ENCODE results near the gene PGLYRP3. TPM values are rescaled to one million over a fixed set of nuclear protein-coding genes. Genes with fewer than 3 reads are reported as not detected.
"Not testable (repeated sequence)": the region's sequence is repeated elsewhere in the genome, so short reads cannot be mapped to it uniquely, and the experiment has no call there.

PGLYRP3 gene
- total RNA-seq, 1 donor from 2014 or later: not detected

DNA sequence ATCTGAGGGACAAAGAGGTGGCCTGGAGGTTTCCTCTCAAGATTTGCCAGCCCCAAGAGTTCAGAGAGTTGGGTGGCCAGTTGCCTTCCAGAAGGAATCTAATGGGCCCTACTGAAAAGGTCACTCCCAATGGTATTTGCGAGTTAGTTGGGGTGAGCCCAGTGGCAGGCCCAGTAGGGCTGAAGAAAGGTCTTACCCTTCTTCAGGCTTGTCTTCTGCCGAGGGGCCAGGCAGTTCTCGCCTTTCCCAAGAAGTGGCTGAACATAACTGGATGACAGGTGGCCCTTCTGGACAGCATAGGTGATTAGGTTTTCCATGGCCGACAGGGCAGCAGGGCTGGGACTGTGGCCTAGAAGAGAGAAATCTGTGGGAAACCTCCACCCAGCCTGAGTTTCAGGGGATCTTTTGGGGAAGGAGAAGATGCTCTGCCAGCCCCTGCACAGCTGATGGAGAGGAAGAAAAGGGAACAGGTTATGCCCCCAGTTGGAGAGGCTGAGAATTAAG, 28.7 kb upstream of the PGLYRP3 start:
- no peaks in the 10 kb centered on the region for H3K4me1 ChIP-seq (ENCODE audit: control insufficient read depth in 3 of 3, insufficient read depth in 3 of 3, low read length in 3 of 3)
- H3K9ac ChIP-seq (ENCODE audit: low read depth in 1 of 3, low read length in 3 of 3): no peak overlapping the region
- H3K27ac ChIP-seq (ENCODE audit: low read depth, low read length): no peak overlapping the region
- no peaks in the 10 kb centered on the region for H3K9me3 ChIP-seq (ENCODE audit: control insufficient read depth in 3 of 3, low read length in 3 of 3)
- no peaks in the 10 kb centered on the region for H3K36me3 ChIP-seq (ENCODE audit: control insufficient read depth in 3 of 3, insufficient read depth in 3 of 3, low read length in 3 of 3)
- no peak overlapping the region for H3K4me3 ChIP-seq (ENCODE audit: low read length in 3 of 3)
- peaks cover 17 to 37% (median 29%) of the 10 kb centered on the region in 3 donors for H3K27me3 ChIP-seq (ENCODE audit: control insufficient read depth in 3 of 3, insufficient read depth in 3 of 3, low read length in 3 of 3)

DNA sequence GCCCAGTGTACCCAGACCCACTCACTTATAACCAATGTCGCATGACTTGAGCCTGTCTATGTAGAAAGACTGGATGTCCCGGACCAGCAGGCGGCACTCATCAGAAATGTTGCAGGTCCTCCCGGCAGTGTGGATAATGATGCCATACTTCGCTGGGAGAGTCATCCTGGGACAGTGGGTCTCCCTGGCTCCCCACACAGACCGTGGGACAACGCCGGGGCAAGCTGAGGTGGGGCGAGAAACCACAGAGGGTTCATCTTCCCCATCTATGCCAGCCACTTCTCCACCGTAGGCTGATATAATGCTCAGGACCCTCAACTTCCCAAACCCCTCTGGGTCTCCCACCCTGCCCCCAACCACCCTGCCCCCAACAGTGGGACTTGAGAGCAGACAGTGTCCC, 27.6 kb upstream of the PGLYRP3 start:
- H3K36me3 ChIP-seq (ENCODE audit: control insufficient read depth in 3 of 3, insufficient read depth in 3 of 3, low read length in 3 of 3): no peaks in the 10 kb centered on the region
- peaks cover 7 to 27% (median 18%) of the 10 kb centered on the region in 3 donors for H3K27me3 ChIP-seq (ENCODE audit: control insufficient read depth in 3 of 3, insufficient read depth in 3 of 3, low read length in 3 of 3)
- no peaks in the 10 kb centered on the region for H3K4me1 ChIP-seq (ENCODE audit: control insufficient read depth in 3 of 3, insufficient read depth in 3 of 3, low read length in 3 of 3)
- no peak overlapping the region for H3K27ac ChIP-seq (ENCODE audit: low read depth, low read length)
- H3K4me3 ChIP-seq (ENCODE audit: low read length in 3 of 3): no peak overlapping the region
- H3K9ac ChIP-seq (ENCODE audit: low read depth in 1 of 3, low read length in 3 of 3): no peak overlapping the region
- no peaks in the 10 kb centered on the region for H3K9me3 ChIP-seq (ENCODE audit: control insufficient read depth in 3 of 3, low read length in 3 of 3)

DNA sequence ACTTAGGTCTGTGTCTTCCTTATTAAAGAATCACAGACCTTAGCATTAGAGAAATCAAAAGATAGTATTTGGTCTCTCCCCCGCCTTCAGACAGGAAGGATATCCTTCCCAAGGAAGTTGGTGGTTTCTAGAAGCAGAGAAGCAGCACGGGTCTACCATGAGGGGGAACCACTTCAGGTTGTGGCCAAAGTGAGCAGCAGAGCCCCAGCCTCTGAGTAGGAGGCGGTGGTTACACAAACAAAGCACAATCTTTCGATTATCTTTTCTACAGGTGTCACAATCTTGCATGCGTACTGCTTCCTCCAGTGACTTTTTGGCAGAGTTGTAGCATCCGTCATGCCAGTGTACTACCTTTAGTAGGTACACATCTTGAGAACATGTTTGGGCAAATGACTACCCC, 27.1 kb upstream of the PGLYRP3 start:
- H3K27ac ChIP-seq (ENCODE audit: low read depth, low read length): no peak overlapping the region
- no peaks in the 10 kb centered on the region for H3K9me3 ChIP-seq (ENCODE audit: control insufficient read depth in 3 of 3, low read length in 3 of 3)
- no peaks in the 10 kb centered on the region for H3K36me3 ChIP-seq (ENCODE audit: control insufficient read depth in 3 of 3, insufficient read depth in 3 of 3, low read length in 3 of 3)
- peaks cover 5 to 22% (median 14%) of the 10 kb centered on the region in 3 donors for H3K27me3 ChIP-seq (ENCODE audit: control insufficient read depth in 3 of 3, insufficient read depth in 3 of 3, low read length in 3 of 3)
- H3K4me3 ChIP-seq (ENCODE audit: low read length in 3 of 3): no peak overlapping the region
- H3K4me1 ChIP-seq (ENCODE audit: control insufficient read depth in 3 of 3, insufficient read depth in 3 of 3, low read length in 3 of 3): no peaks in the 10 kb centered on the region
- H3K9ac ChIP-seq (ENCODE audit: low read depth in 1 of 3, low read length in 3 of 3): no peak overlapping the region

DNA sequence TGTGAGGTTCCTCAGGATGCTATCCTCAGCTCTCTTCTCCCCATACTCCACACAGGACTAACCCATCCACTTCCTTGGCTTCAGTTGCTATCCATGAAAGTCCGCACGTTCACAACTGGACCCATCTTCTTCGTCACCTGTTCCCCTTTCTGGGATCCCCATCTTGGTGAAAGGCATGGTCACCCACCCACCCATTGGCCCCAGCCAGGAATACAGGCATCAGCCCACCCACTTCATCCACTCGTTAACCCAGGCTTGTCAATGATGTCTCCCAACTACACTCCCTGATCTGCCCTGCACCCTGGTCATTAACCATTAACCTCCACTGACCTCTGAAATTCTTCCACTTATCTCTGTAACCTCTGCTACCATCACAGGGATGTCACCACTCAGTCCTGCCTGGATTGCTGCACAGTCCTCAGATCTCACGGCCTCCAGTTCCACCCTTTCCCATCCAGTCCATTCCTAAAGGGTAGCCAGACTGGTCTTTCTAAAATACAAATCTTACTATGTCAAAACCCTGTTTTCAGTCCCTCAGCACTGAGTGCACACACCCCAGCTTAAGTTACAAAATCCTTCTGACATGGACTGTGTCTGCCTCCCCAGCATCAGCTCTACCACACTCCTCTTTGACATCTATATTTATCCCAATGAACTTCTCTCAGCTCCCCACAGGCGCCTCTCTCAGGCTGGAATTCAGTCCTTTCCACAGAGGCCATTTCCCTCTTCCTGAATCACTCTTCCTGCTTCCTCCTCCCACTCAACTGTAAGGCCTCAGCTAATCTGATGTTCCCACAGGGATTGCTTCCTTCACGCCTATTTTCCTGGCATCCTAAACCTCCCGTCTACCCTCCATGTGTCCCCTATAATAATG, 25.5 kb upstream of the PGLYRP3 start:
- H3K36me3 ChIP-seq (ENCODE audit: control insufficient read depth in 3 of 3, insufficient read depth in 3 of 3, low read length in 3 of 3): no peaks in the 10 kb centered on the region
- H3K9ac ChIP-seq (ENCODE audit: low read depth in 1 of 3, low read length in 3 of 3): no peak overlapping the region
- H3K4me3 ChIP-seq (ENCODE audit: low read length in 3 of 3): no peak overlapping the region
- peaks cover 0 to 13% (median 4%) of the 10 kb centered on the region in 3 donors for H3K27me3 ChIP-seq (ENCODE audit: control insufficient read depth in 3 of 3, insufficient read depth in 3 of 3, low read length in 3 of 3)
- H3K4me1 ChIP-seq (ENCODE audit: control insufficient read depth in 3 of 3, insufficient read depth in 3 of 3, low read length in 3 of 3): no peaks in the 10 kb centered on the region
- no peak overlapping the region for H3K27ac ChIP-seq (ENCODE audit: low read depth, low read length)
- no peaks in the 10 kb centered on the region for H3K9me3 ChIP-seq (ENCODE audit: control insufficient read depth in 3 of 3, low read length in 3 of 3)

DNA sequence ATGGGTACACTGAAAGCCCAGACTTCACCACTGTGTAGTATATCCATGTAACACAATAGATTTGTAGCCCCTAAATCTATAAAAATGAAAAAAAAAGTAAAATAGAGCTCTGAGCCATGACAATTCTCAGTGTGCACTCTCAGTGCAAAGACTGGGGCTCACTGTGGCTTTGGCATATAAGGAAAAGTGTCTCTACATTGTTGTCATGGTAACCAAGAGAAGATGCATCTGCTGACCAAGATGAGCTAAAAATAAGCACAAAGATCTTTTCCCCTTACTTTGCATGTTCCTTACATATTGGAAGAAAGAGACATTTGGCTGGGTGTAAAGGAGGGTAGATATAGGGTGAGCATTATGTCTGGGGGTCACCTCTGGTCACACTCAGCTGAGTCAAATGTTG, 23.9 kb upstream of the PGLYRP3 start:
- Histone ChIP-seq H3K9me3 (ENCODE audit: control insufficient read depth in 3 of 3, low read length in 3 of 3) (no peaks in the 10 kb centered on the region), H3K9ac (ENCODE audit: low read depth in 1 of 3, low read length in 3 of 3) (no peak overlapping the region)

DNA sequence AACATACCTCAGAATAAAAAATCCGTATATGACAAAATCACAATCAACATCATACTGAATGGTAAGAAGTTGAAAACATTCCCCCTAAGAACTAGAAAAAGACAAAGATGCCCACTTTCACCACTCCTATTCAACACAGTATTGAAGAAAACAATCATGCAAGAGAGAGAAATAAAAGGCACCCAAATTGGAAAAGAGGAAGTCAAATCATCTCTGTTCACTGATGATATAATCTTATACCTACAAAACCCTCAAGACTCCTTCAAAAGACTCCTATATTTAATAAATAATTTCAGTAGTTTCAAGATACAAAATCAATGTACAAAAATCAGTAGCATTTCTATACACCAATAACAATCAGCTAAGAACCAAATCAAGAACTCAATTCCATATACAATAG, 21.1 kb upstream of the PGLYRP3 start:
- H3K9ac ChIP-seq (ENCODE audit: low read depth in 1 of 3, low read length in 3 of 3): no peak overlapping the region
- H3K36me3 ChIP-seq (ENCODE audit: control insufficient read depth in 3 of 3, insufficient read depth in 3 of 3, low read length in 3 of 3): no peaks in the 10 kb centered on the region
- H3K27me3 ChIP-seq (ENCODE audit: control insufficient read depth in 3 of 3, insufficient read depth in 3 of 3, low read length in 3 of 3): peaks cover 0 to 6% (median 2%) of the 10 kb centered on the region in 3 donors
- no peak overlapping the region for H3K27ac ChIP-seq (ENCODE audit: low read depth, low read length)
- H3K4me1 ChIP-seq (ENCODE audit: control insufficient read depth in 3 of 3, insufficient read depth in 3 of 3, low read length in 3 of 3): no peaks in the 10 kb centered on the region
- H3K4me3 ChIP-seq (ENCODE audit: low read length in 3 of 3): no peak overlapping the region
- peaks cover 0 to 6% (median 4%) of the 10 kb centered on the region in 3 donors for H3K9me3 ChIP-seq (ENCODE audit: control insufficient read depth in 3 of 3, low read length in 3 of 3)

More for the DNA sequence above, 23.9 kb upstream of the PGLYRP3 start:
- H3K4me1 ChIP-seq (ENCODE audit: control insufficient read depth in 3 of 3, insufficient read depth in 3 of 3, low read length in 3 of 3): no peaks in the 10 kb centered on the region
- H3K36me3 ChIP-seq (ENCODE audit: control insufficient read depth in 3 of 3, insufficient read depth in 3 of 3, low read length in 3 of 3): no peaks in the 10 kb centered on the region
- peaks cover 0 to 11% (median 1%) of the 10 kb centered on the region in 3 donors for H3K27me3 ChIP-seq (ENCODE audit: control insufficient read depth in 3 of 3, insufficient read depth in 3 of 3, low read length in 3 of 3)
- H3K27ac ChIP-seq (ENCODE audit: low read depth, low read length): no peak overlapping the region
- H3K4me3 ChIP-seq (ENCODE audit: low read length in 3 of 3): no peak overlapping the region

DNA sequence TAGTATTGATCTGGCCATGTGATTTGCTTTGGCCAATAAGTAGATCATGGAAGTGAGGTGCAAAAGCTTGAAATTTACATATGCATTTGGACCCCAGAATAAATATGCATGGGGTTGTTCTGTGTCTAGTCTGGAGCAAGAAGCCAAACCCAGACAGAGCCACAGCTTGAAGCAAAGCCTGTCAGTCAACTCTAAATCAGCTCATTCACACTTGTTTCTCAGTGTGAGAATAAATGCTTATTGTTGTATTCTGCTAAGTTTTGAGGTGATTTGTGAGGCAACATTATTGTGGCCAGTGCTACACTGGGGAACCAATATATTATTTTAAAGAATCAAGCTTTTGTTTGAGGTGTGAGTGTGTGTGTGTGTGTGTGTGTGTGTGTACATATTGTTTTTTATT, 12.2 kb upstream of the PGLYRP3 start:
- Histone ChIP-seq H3K4me1 (ENCODE audit: control insufficient read depth in 3 of 3, insufficient read depth in 3 of 3, low read length in 3 of 3) (no peaks in the 10 kb centered on the region), H3K36me3 (ENCODE audit: control insufficient read depth in 3 of 3, insufficient read depth in 3 of 3, low read length in 3 of 3) (no peaks in the 10 kb centered on the region), H3K9me3 (ENCODE audit: control insufficient read depth in 3 of 3, low read length in 3 of 3) (peaks cover 0 to 11% (median 2%) of the 10 kb centered on the region in 3 donors), H3K27ac (ENCODE audit: low read depth, low read length) (no peak overlapping the region), H3K27me3 (ENCODE audit: control insufficient read depth in 3 of 3, insufficient read depth in 3 of 3, low read length in 3 of 3) (peaks cover 0 to 3% (median 0%) of the 10 kb centered on the region in 3 donors), H3K9ac (ENCODE audit: low read depth in 1 of 3, low read length in 3 of 3) (no peak overlapping the region), H3K4me3 (ENCODE audit: low read length in 3 of 3) (no peak overlapping the region)

DNA sequence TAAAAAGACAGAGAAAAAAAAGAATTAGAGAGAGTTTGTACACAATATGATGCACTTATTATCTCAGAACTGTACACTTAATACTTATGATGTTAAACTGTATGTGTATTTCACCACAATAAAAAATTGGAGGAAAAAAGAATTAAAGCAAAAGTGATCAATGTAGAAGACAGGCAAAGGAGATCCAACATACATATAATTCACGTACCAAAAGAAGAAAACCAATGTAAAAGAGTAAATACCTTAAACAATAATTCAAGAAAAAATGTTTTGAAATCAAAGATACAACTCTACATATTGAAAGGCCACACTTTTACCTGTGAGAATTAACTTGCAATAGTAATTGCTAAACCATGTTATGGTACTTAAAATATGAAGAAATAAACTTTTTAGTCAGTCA, 9.8 kb upstream of the PGLYRP3 start:
- no peaks in the 10 kb centered on the region for H3K4me1 ChIP-seq (ENCODE audit: control insufficient read depth in 3 of 3, insufficient read depth in 3 of 3, low read length in 3 of 3)
- no peak overlapping the region for H3K4me3 ChIP-seq (ENCODE audit: low read length in 3 of 3)
- H3K9me3 ChIP-seq (ENCODE audit: control insufficient read depth in 3 of 3, low read length in 3 of 3): peaks cover 0 to 7% (median 3%) of the 10 kb centered on the region in 3 donors
- peaks cover 0 to 4% (median 0%) of the 10 kb centered on the region in 3 donors for H3K27me3 ChIP-seq (ENCODE audit: control insufficient read depth in 3 of 3, insufficient read depth in 3 of 3, low read length in 3 of 3)
- no peak overlapping the region for H3K9ac ChIP-seq (ENCODE audit: low read depth in 1 of 3, low read length in 3 of 3)
- H3K27ac ChIP-seq (ENCODE audit: low read depth, low read length): no peak overlapping the region
- no peaks in the 10 kb centered on the region for H3K36me3 ChIP-seq (ENCODE audit: control insufficient read depth in 3 of 3, insufficient read depth in 3 of 3, low read length in 3 of 3)

DNA sequence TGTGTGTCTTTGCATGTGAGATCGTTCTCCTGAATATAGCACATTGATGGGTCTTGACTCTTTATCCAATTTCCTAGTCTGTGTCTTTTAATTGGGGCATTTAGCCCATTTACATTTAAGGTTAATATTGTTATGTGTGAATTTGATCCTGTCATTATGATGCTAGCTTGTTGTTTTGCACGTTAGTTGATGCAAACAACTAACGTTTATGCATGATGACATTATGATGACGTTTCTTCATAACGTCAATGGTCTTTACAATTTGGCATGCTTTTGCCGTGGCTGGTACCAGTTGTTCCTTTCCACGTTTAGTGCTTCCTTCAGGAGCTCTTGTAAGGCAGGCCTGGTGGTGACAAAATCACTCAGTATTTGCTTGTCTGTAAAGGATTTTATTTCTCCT, 5.4 kb upstream of the PGLYRP3 start:
- H3K36me3 ChIP-seq (ENCODE audit: control insufficient read depth in 3 of 3, insufficient read depth in 3 of 3, low read length in 3 of 3); H3K4me1 ChIP-seq (ENCODE audit: control insufficient read depth in 3 of 3, insufficient read depth in 3 of 3, low read length in 3 of 3); H3K9me3 ChIP-seq (ENCODE audit: control insufficient read depth in 3 of 3, low read length in 3 of 3); H3K27ac ChIP-seq (ENCODE audit: low read depth, low read length); H3K27me3 ChIP-seq (ENCODE audit: control insufficient read depth in 3 of 3, insufficient read depth in 3 of 3, low read length in 3 of 3); H3K4me3 ChIP-seq (ENCODE audit: low read length in 3 of 3); H3K9ac ChIP-seq (ENCODE audit: low read depth in 1 of 3, low read length in 3 of 3): not testable (repeated sequence)

DNA sequence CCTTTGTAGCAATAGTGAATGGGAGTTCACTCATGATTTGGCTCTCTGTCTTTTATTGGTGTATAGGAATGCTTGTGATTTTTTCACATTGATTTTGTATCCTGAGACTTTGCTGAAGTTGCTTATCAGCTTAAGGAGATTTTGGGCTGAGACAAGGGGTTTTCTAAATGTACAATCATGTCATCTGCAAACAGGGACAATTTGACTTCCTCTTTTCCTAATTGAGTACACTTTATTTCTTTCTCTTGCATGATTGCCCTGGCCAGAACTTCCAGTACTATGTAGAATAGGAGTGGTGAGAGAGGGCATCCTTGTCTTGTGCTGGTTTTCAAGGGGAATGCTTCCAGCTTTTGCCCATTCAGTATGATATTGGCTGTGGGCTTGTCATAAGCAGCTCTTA, 3.3 kb upstream of the PGLYRP3 start:
- H3K27me3 ChIP-seq (ENCODE audit: control insufficient read depth in 3 of 3, insufficient read depth in 3 of 3, low read length in 3 of 3); H3K9me3 ChIP-seq (ENCODE audit: control insufficient read depth in 3 of 3, low read length in 3 of 3); H3K4me1 ChIP-seq (ENCODE audit: control insufficient read depth in 3 of 3, insufficient read depth in 3 of 3, low read length in 3 of 3); H3K27ac ChIP-seq (ENCODE audit: low read depth, low read length); H3K36me3 ChIP-seq (ENCODE audit: control insufficient read depth in 3 of 3, insufficient read depth in 3 of 3, low read length in 3 of 3); H3K9ac ChIP-seq (ENCODE audit: low read depth in 1 of 3, low read length in 3 of 3); H3K4me3 ChIP-seq (ENCODE audit: low read length in 3 of 3): not testable (repeated sequence)

All from skeletal muscle tissue (tissue), 4 donors.